A673 (cell line): Measurements from ENCODE around the gene NEURL1B.

Source experiments
- EZH2 ChIP-seq: fragments of 200-600 bp; sonication (generic); IDR thresholded peaks from 2 replicates; pipeline ENCODE4 v1.6.1; 2017; ENCODE audit warnings: borderline replicate concordance, low read depth, mild to moderate bottlenecking, mixed read lengths, antibody characterized with exemption, low read length; ENCODE audit not compliant: poor library complexity, severe bottlenecking
- TF ChIP-seq, protein P1 (sequence below): fragments of 300-800, 200-600 bp; sonication (generic); conservative IDR thresholded peaks from 2 replicates; pipeline ENCODE4 v1.5.1; 2017; ENCODE audit warnings: low read depth, mild to moderate bottlenecking, antibody characterized with exemption, low read length, moderate library complexity, mixed read lengths

DNA sequence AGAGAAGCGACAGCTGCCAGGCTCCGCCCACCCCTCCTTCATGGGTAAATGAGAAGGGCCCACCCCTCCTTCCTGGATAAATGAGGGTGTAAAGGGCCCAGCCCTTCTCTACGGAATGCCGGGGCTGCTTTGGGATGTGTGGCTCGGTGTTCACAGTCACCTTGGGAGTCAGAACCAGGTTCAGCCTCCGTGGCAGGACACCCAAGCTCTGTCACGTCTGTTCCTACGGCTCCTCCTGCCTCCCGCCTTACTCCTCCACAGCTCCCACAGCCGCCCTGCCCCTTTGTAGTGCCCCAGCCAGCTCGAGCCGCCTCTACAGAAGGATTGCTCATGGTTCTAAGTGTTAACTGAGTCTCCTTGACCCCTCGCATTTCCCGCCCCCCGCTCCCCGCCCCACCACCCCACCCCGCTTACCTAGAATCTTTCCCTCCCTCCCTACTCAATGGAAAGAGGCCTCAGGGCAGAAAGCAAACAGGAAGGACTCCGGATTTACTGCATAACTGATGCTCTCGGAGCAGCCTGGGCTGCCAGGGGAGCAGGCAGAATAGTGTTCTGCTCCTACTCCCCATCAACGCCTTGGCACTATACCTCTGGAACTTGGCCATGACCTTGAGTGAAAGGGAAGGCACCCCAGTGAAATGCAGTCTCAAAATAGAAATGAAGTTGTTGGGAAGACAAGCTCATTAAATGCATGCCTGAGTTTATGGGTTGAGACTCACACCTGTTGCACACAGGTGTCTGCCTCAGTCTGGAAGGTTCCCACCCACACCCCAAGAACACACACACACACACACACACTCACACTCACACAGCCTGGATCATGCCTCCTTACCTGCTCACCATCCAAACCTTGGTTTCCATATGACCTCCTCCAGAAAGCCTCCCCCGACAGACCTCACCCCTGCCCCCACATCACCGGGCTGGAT lies 59.6 kb downstream of the NEURL1B start:
- TF ChIP-seq, protein P1, sequence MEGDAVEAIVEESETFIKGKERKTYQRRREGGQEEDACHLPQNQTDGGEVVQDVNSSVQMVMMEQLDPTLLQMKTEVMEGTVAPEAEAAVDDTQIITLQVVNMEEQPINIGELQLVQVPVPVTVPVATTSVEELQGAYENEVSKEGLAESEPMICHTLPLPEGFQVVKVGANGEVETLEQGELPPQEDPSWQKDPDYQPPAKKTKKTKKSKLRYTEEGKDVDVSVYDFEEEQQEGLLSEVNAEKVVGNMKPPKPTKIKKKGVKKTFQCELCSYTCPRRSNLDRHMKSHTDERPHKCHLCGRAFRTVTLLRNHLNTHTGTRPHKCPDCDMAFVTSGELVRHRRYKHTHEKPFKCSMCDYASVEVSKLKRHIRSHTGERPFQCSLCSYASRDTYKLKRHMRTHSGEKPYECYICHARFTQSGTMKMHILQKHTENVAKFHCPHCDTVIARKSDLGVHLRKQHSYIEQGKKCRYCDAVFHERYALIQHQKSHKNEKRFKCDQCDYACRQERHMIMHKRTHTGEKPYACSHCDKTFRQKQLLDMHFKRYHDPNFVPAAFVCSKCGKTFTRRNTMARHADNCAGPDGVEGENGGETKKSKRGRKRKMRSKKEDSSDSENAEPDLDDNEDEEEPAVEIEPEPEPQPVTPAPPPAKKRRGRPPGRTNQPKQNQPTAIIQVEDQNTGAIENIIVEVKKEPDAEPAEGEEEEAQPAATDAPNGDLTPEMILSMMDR: no peak
- TF ChIP-seq EZH2: no peak
